Activated naive CD4-positive, alpha-beta T cell treated with anti-CD3 and anti-CD28 coated beads, Interleukin-2, amount 10 ng/mL, durations not matched to agents 7 days and 5 days (primary cell): ENCODE measurements around the gene VSNL1.

Source experiments
- CTCF ChIA-PET: fragments of 350-600 bp; sonication (Branson Sonifier 250); formaldehyde crosslinking; loops from one replicate; lab custom pipeline; 2021; ENCODE audit warnings: antibody characterized with exemption; lab: Charles Lee
- DNase-seq: peaks from one replicate; pipeline ENCODE4 v3.0.0-alpha.2; 2020
- H3K27ac Mint-ChIP-seq: one replicate; pipeline ENCODE4 v1.8.0; 2021; ENCODE audit warnings: mild to moderate bottlenecking, moderate library complexity, mixed read lengths
- H3K27me3 Mint-ChIP-seq: one replicate; pipeline ENCODE4 v1.8.0; 2021; ENCODE audit warnings: mild to moderate bottlenecking, mixed read lengths
- H3K36me3 Mint-ChIP-seq: one replicate; pipeline ENCODE4 v1.8.0; 2021; ENCODE audit warnings: mixed read lengths
- H3K4me1 Mint-ChIP-seq: one replicate; pipeline ENCODE4 v1.8.0; 2021; ENCODE audit warnings: mixed read lengths
- H3K4me3 Mint-ChIP-seq: one replicate; pipeline ENCODE4 v1.8.0; 2021; ENCODE audit warnings: mild to moderate bottlenecking, moderate library complexity, mixed read lengths
- H3K9me3 Mint-ChIP-seq: one replicate; pipeline ENCODE4 v1.8.0; 2021; ENCODE audit warnings: mixed read lengths

The VSNL1 gene

DNA sequence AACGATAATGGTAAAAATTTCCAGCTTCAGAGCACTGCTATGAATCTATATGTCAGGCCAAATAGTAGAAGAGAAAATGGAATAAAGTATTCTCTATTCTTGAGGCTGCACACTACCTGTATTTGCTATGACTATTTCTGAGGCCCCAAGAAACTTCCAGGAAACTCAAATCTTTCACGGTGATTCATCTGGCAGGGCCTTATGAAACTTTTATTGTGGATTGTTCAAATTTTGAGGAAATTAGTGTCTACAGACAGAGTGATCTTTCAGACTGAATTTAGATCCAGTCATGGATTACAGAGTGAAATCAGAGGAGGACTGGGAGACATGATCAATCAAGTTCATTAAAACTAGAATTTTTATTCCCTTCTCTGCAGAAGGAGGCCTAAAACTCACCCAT is 4.1 kb upstream of the VSNL1 start:
- Mint-ChIP-seq H3K27ac (no peak overlapping the region), H3K4me1 (peaks cover 2% of the 10 kb centered on the region), H3K9me3 (no peaks in the 10 kb centered on the region), H3K36me3 (no peaks in the 10 kb centered on the region), H3K4me3 (no peak overlapping the region), H3K27me3 (peaks cover 37% of the 10 kb centered on the region)
- DNase-seq, result no peak
- CTCF ChIA-PET, result no interaction called here

GRCh38 chr2:17538022-17538843 is 2.3 kb upstream of the VSNL1 start:
- DNase-seq, result no peak
- Mint-ChIP-seq H3K27ac (no peak overlapping the region), H3K9me3 (no peaks in the 10 kb centered on the region), H3K4me3 (no peak overlapping the region), H3K36me3 (no peaks in the 10 kb centered on the region), H3K4me1 (peaks cover 2% of the 10 kb centered on the region), H3K27me3 (peaks cover 51% of the 10 kb centered on the region)
- CTCF ChIA-PET, result no interaction called here

GRCh38 chr2:17538844-17539554 is 1.5 kb upstream of the VSNL1 start:
- DNase-seq, result no peak
- Mint-ChIP-seq H3K27ac (no peak overlapping the region), H3K27me3 (peaks cover 57% of the 10 kb centered on the region), H3K36me3 (no peaks in the 10 kb centered on the region), H3K4me1 (peaks cover 2% of the 10 kb centered on the region), H3K9me3 (no peaks in the 10 kb centered on the region), H3K4me3 (no peak overlapping the region)
- CTCF ChIA-PET, result no interaction called here

DNA sequence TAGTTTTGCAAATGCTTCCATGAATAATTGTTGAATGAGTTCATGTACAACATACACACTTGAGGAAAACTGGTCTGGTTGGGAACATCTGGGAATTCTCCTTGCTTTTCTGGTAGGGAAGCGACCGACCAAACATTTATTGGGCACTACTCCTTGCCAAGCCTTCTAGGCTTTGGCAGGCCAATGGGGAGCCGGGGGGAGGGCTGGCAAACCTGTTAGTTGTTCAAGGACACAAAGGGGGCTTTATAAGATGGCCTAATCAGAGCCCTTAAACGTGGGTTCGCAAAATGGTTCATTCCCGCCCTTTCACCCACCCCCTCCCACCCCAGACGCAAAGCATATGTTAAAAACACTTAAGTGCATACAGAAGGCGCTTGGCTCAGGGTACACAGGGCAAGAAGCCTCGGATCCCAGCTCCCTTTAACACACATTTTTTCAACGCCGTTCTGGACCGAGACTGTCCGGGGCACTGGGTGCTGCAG is 844 bp upstream of the VSNL1 start:
- DNase-seq, result no peak
- peaks cover 57% of the 10 kb centered on the region for H3K27me3 Mint-ChIP-seq
- CTCF ChIA-PET, result no interaction called here

GRCh38 chr2:17540813-17541530 is 476 bp downstream of the VSNL1 start:
- Mint-ChIP-seq H3K36me3 (no peaks in the 10 kb centered on the region), H3K4me1 (peaks cover 2% of the 10 kb centered on the region), H3K27ac (no peak overlapping the region), H3K4me3 (no peak overlapping the region), H3K9me3 (no peaks in the 10 kb centered on the region), H3K27me3 (peaks cover 57% of the 10 kb centered on the region)
- no peak for DNase-seq
- CTCF ChIA-PET, result no interaction called here

More for the DNA sequence above, 844 bp upstream of the VSNL1 start:
- Mint-ChIP-seq H3K36me3 (no peaks in the 10 kb centered on the region), H3K4me1 (peaks cover 2% of the 10 kb centered on the region), H3K4me3 (no peak overlapping the region), H3K9me3 (no peaks in the 10 kb centered on the region), H3K27ac (no peak overlapping the region)

GRCh38 chr2:17541531-17541950 is 1.0 kb downstream of the VSNL1 start:
- peaks cover 57% of the 10 kb centered on the region for H3K27me3 Mint-ChIP-seq
- H3K4me3 Mint-ChIP-seq, result no peak overlapping the region
- no peak overlapping the region for H3K27ac Mint-ChIP-seq
- CTCF ChIA-PET, result no interaction called here
- no peaks in the 10 kb centered on the region for H3K36me3 Mint-ChIP-seq
- peaks cover 2% of the 10 kb centered on the region for H3K4me1 Mint-ChIP-seq
- H3K9me3 Mint-ChIP-seq, result no peaks in the 10 kb centered on the region
- no peak for DNase-seq

DNA sequence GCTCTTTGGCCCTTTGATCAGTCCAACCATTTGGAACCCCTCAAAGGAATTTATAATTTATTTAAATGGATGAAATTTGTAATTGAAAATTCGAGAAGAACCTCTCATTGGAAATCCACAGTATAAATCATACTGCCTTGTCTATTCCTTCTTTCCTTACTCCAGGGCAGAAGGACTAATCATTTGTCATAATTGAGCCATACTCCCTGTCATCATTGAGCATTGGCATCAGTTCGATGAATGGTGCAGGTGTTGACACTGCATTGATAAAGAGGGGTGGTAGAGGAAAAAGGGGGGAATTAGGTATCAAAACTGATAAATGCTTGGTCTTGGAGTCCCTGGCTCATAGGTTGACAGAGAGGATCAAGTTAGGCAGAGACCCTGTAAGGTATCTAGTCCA is 2.0 kb downstream of the VSNL1 start:
- Mint-ChIP-seq H3K9me3 (no peaks in the 10 kb centered on the region), H3K27ac (no peak overlapping the region), H3K4me3 (no peak overlapping the region), H3K4me1 (peaks cover 2% of the 10 kb centered on the region), H3K36me3 (no peaks in the 10 kb centered on the region), H3K27me3 (peaks cover 57% of the 10 kb centered on the region)
- CTCF ChIA-PET, result no interaction called here
- no peak for DNase-seq

DNA sequence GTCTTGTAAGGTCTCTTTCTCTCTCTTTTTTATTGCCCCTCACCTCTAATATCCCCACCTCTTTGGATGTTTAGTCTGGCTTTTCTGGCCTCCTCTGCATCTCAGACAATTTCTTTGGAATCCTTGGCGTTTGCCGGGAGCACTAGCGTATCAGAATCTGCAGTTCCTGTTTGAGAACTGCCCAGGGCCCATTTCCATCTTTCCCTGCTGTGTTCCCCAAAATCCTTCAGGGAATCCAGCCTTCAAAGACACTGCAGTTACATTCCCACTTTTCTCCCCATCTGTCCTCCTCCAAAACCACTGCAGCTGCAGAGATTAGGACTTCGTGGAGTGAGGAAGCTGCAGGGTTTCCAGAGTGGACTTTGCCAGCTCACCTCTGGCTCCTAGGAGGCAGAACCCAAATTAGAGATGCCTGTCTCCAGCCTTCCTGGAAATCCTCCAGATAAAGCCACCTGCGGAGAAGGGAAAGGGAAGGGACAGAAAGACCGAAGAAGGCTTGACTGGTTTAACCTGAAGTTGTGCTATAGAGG is 2.7 kb downstream of the VSNL1 start:
- peaks cover 2% of the 10 kb centered on the region for H3K4me1 Mint-ChIP-seq
- no peaks in the 10 kb centered on the region for H3K36me3 Mint-ChIP-seq
- CTCF ChIA-PET, result no interaction called here
- no peaks in the 10 kb centered on the region for H3K9me3 Mint-ChIP-seq
- no peak overlapping the region for H3K4me3 Mint-ChIP-seq
- no peak overlapping the region for H3K27ac Mint-ChIP-seq
- H3K27me3 Mint-ChIP-seq, result peaks cover 50% of the 10 kb centered on the region
- no peak for DNase-seq

DNA sequence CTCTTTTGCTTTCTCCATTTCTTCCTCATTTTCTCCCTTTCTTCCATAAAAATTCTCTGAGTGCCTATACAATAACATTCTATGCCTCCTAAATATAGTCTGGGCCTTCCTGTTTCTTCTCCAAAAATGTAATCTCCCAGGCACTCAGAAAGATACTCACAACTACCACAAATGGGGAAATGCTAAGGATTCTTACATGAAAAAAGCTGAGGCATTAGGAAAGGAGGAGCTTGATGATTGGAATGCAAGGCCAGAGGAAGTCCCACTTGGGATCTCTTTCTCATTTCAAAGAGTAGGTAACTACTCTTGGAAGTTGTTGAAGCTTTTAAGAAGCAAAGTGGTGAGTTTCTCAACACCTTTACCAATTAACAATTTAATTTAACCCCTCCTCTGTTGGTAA is 3.4 kb downstream of the VSNL1 start:
- no peak overlapping the region for H3K27ac Mint-ChIP-seq
- DNase-seq, result no peak
- CTCF ChIA-PET, result no interaction called here
- no peaks in the 10 kb centered on the region for H3K9me3 Mint-ChIP-seq
- H3K4me3 Mint-ChIP-seq, result no peak overlapping the region
- peaks cover 46% of the 10 kb centered on the region for H3K27me3 Mint-ChIP-seq
- no peaks in the 10 kb centered on the region for H3K4me1 Mint-ChIP-seq
- H3K36me3 Mint-ChIP-seq, result no peaks in the 10 kb centered on the region

GRCh38 chr2:17544256-17544655 is 3.8 kb downstream of the VSNL1 start:
- Mint-ChIP-seq H3K4me1 (no peaks in the 10 kb centered on the region), H3K27me3 (peaks cover 41% of the 10 kb centered on the region), H3K36me3 (no peaks in the 10 kb centered on the region), H3K9me3 (no peaks in the 10 kb centered on the region), H3K27ac (no peak overlapping the region), H3K4me3 (no peak overlapping the region)
- DNase-seq, result no peak
- CTCF ChIA-PET, result no interaction called here

DNA sequence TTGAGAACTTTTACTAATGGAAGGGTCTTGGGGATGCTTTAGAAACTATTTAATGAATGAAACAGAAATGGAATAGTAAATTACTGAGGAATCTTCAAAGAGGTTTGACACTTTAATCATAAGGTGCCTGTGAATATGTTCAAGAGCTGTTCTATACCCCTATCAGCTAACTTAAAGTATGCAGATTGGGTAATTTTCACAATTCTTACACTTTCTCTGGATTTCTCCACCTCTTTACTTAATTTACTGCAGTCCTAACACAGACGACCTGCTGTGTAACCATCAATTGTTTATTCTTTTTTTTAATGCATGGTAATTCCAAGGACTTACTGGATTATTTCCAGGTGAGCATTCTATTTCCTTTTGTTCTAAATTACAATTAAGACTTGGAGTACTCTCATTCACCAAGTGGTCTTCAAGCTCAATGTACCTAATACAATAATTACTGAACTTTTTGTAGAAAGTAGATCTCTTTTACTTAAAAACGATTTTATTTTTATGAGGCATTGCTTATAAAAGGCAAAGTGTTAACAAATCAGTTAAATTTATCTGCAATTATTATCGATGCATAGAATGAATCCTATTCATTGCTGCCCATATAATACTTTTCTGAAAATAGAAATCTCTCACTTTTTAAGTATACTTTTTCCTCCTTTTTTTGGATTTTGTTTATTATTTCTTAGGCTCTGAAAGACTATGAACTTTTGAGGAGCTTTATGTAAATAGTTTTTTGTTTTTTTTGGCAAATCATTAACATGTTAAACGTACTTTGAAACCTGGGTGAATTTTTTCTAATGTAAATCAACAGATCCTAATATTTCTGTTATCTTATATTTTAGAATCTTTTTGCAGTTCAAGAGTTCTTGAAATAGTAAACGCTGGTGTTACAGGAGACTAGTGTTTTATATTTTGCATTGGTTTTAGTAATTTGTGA is 5.5 kb downstream of the VSNL1 start:
- Mint-ChIP-seq H3K4me3 (no peak overlapping the region), H3K4me1 (no peaks in the 10 kb centered on the region), H3K36me3 (no peaks in the 10 kb centered on the region), H3K27me3 (peaks cover 25% of the 10 kb centered on the region), H3K27ac (no peak overlapping the region), H3K9me3 (no peaks in the 10 kb centered on the region)
- CTCF ChIA-PET, result no interaction called here
- DNase-seq, result no peak

GRCh38 chr2:17547237-17547636 is 6.7 kb downstream of the VSNL1 start:
- peaks cover 15% of the 10 kb centered on the region for H3K27me3 Mint-ChIP-seq
- CTCF ChIA-PET, result no interaction called here
- DNase-seq, result no peak

GRCh38 chr2:17547737-17548136 is 7.2 kb downstream of the VSNL1 start:
- Mint-ChIP-seq H3K4me1 (no peaks in the 10 kb centered on the region), H3K9me3 (no peaks in the 10 kb centered on the region), H3K4me3 (no peak overlapping the region), H3K36me3 (no peaks in the 10 kb centered on the region), H3K27ac (no peak overlapping the region), H3K27me3 (peaks cover 12% of the 10 kb centered on the region)
- CTCF ChIA-PET, result interaction anchor here (0.7 kb wide), 1 partner anchor 50 kb away, joined by 3 read pairs; no protein-coding TSS in a partner anchor
- no peak for DNase-seq

More at GRCh38 chr2:17547237-17547636, 6.7 kb downstream of the VSNL1 start:
- H3K27ac Mint-ChIP-seq, result no peak overlapping the region
- no peak overlapping the region for H3K4me3 Mint-ChIP-seq
- no peaks in the 10 kb centered on the region for H3K4me1 Mint-ChIP-seq
- no peaks in the 10 kb centered on the region for H3K9me3 Mint-ChIP-seq
- H3K36me3 Mint-ChIP-seq, result no peaks in the 10 kb centered on the region
